ENCODE data around the gene TREML2.
"Not testable (repeated sequence)": the region's sequence is repeated elsewhere in the genome, so short reads cannot be mapped to it uniquely, and the experiment has no call there.

TREML2 gene

GRCh38 chr6:41200901-41201763, at the start of gene TREML2:
Gene TREML2, minus strand, starts transcription at chr6:41201149. Its CDS starts 141 bp downstream, at chr6:41201008.
- no peak within 1 kb of the TSS for H3K27ac ChIP-seq (ENCODE audit: low read length)
- no peaks in the 10 kb centered on the region for H3K27me3 ChIP-seq (ENCODE audit: control insufficient read depth, insufficient read depth, low read length)
- peaks cover 7% of the 10 kb centered on the region for H3K4me1 ChIP-seq (ENCODE audit: control insufficient read depth, low read depth, low read length)
- no peaks in the 10 kb centered on the region for H3K36me3 ChIP-seq (ENCODE audit: control insufficient read depth, low read depth, low read length)
- H3K4me3 ChIP-seq (ENCODE audit: low read length), result no peak within 1 kb of the TSS
- H3K9me3 ChIP-seq (ENCODE audit: control insufficient read depth, low read depth, low read length), result no peaks in the 10 kb centered on the region
- H3K9ac ChIP-seq (ENCODE audit: low read length), result no peak within 1 kb of the TSS

GRCh38 chr6:41247882-41248705, 47.1 kb upstream of the TREML2 start:
- Histone ChIP-seq H3K4me1 (ENCODE audit: control insufficient read depth, low read depth, low read length) (no peaks in the 10 kb centered on the region), H3K36me3 (ENCODE audit: control insufficient read depth, low read depth, low read length) (no peaks in the 10 kb centered on the region), H3K9ac (ENCODE audit: low read length) (no peak overlapping the region), H3K9me3 (ENCODE audit: control insufficient read depth, low read depth, low read length) (no peaks in the 10 kb centered on the region), H3K27ac (ENCODE audit: low read length) (no peak overlapping the region), H3K4me3 (ENCODE audit: low read length) (no peak overlapping the region), H3K27me3 (ENCODE audit: control insufficient read depth, insufficient read depth, low read length) (no peaks in the 10 kb centered on the region)

- Histone ChIP-seq H3K36me3 (ENCODE audit: control insufficient read depth, low read depth, low read length) (no peaks in the 10 kb centered on the region), H3K9me3 (ENCODE audit: control insufficient read depth, low read depth, low read length) (no peaks in the 10 kb centered on the region), H3K4me1 (ENCODE audit: control insufficient read depth, low read depth, low read length) (no peaks in the 10 kb centered on the region), H3K27me3 (ENCODE audit: control insufficient read depth, insufficient read depth, low read length) (no peaks in the 10 kb centered on the region), H3K27ac (ENCODE audit: low read length) (no peak overlapping the region), H3K4me3 (ENCODE audit: low read length) (no peak overlapping the region), H3K9ac (ENCODE audit: low read length) (no peak overlapping the region)
Measured at GRCh38 chr6:41247288-41247865, 46.4 kb upstream of the TREML2 start.

GRCh38 chr6:41246529-41246928, 45.6 kb upstream of the TREML2 start:
- H3K4me1 ChIP-seq (ENCODE audit: control insufficient read depth, low read depth, low read length); H3K27me3 ChIP-seq (ENCODE audit: control insufficient read depth, insufficient read depth, low read length); H3K9me3 ChIP-seq (ENCODE audit: control insufficient read depth, low read depth, low read length); H3K4me3 ChIP-seq (ENCODE audit: low read length); H3K9ac ChIP-seq (ENCODE audit: low read length); H3K36me3 ChIP-seq (ENCODE audit: control insufficient read depth, low read depth, low read length); H3K27ac ChIP-seq (ENCODE audit: low read length): not testable (repeated sequence)

- H3K4me3 ChIP-seq (ENCODE audit: low read length), result peak overlapping the region; percentile 65
Measured at GRCh38 chr6:41239467-41240159, 38.7 kb upstream of the TREML2 start.

GRCh38 chr6:41237128-41237527, 36.2 kb upstream of the TREML2 start:
- Histone ChIP-seq H3K9me3 (ENCODE audit: control insufficient read depth, low read depth, low read length) (no peaks in the 10 kb centered on the region), H3K4me3 (ENCODE audit: low read length) (no peak overlapping the region), H3K27ac (ENCODE audit: low read length) (no peak overlapping the region), H3K36me3 (ENCODE audit: control insufficient read depth, low read depth, low read length) (no peaks in the 10 kb centered on the region), H3K27me3 (ENCODE audit: control insufficient read depth, insufficient read depth, low read length) (peaks cover 13% of the 10 kb centered on the region), H3K9ac (ENCODE audit: low read length) (no peak overlapping the region), H3K4me1 (ENCODE audit: control insufficient read depth, low read depth, low read length) (no peaks in the 10 kb centered on the region)

More at GRCh38 chr6:41239467-41240159, 38.7 kb upstream of the TREML2 start:
- no peaks in the 10 kb centered on the region for H3K36me3 ChIP-seq (ENCODE audit: control insufficient read depth, low read depth, low read length)
- no peaks in the 10 kb centered on the region for H3K4me1 ChIP-seq (ENCODE audit: control insufficient read depth, low read depth, low read length)
- H3K27ac ChIP-seq (ENCODE audit: low read length), result no peak overlapping the region
- H3K9ac ChIP-seq (ENCODE audit: low read length), result no peak overlapping the region
- H3K9me3 ChIP-seq (ENCODE audit: control insufficient read depth, low read depth, low read length), result no peaks in the 10 kb centered on the region
- peaks cover 13% of the 10 kb centered on the region for H3K27me3 ChIP-seq (ENCODE audit: control insufficient read depth, insufficient read depth, low read length)

- Histone ChIP-seq H3K27me3 (ENCODE audit: control insufficient read depth, insufficient read depth, low read length) (peaks cover 13% of the 10 kb centered on the region), H3K27ac (ENCODE audit: low read length) (no peak overlapping the region), H3K4me1 (ENCODE audit: control insufficient read depth, low read depth, low read length) (no peaks in the 10 kb centered on the region), H3K36me3 (ENCODE audit: control insufficient read depth, low read depth, low read length) (no peaks in the 10 kb centered on the region), H3K4me3 (ENCODE audit: low read length) (no peak overlapping the region), H3K9ac (ENCODE audit: low read length) (no peak overlapping the region), H3K9me3 (ENCODE audit: control insufficient read depth, low read depth, low read length) (no peaks in the 10 kb centered on the region)
Measured at GRCh38 chr6:41236276-41236675, 35.3 kb upstream of the TREML2 start.

GRCh38 chr6:41232667-41233066, 31.7 kb upstream of the TREML2 start:
- H3K9ac ChIP-seq (ENCODE audit: low read length), result no peak overlapping the region
- no peaks in the 10 kb centered on the region for H3K36me3 ChIP-seq (ENCODE audit: control insufficient read depth, low read depth, low read length)
- no peak overlapping the region for H3K27ac ChIP-seq (ENCODE audit: low read length)
- H3K27me3 ChIP-seq (ENCODE audit: control insufficient read depth, insufficient read depth, low read length), result no peaks in the 10 kb centered on the region
- no peaks in the 10 kb centered on the region for H3K9me3 ChIP-seq (ENCODE audit: control insufficient read depth, low read depth, low read length)
- H3K4me3 ChIP-seq (ENCODE audit: low read length), result no peak overlapping the region
- H3K4me1 ChIP-seq (ENCODE audit: control insufficient read depth, low read depth, low read length), result peaks cover 3% of the 10 kb centered on the region

- Histone ChIP-seq H3K36me3 (ENCODE audit: control insufficient read depth, low read depth, low read length) (no peaks in the 10 kb centered on the region), H3K27me3 (ENCODE audit: control insufficient read depth, insufficient read depth, low read length) (no peaks in the 10 kb centered on the region), H3K4me3 (ENCODE audit: low read length) (no peak overlapping the region), H3K27ac (ENCODE audit: low read length) (no peak overlapping the region), H3K9me3 (ENCODE audit: control insufficient read depth, low read depth, low read length) (no peaks in the 10 kb centered on the region), H3K4me1 (ENCODE audit: control insufficient read depth, low read depth, low read length) (peaks cover 3% of the 10 kb centered on the region), H3K9ac (ENCODE audit: low read length) (no peak overlapping the region)
Measured at GRCh38 chr6:41231246-41231645, 30.3 kb upstream of the TREML2 start.

- H3K27me3 ChIP-seq (ENCODE audit: control insufficient read depth, insufficient read depth, low read length), result no peaks in the 10 kb centered on the region
- H3K9me3 ChIP-seq (ENCODE audit: control insufficient read depth, low read depth, low read length), result no peaks in the 10 kb centered on the region
- no peak overlapping the region for H3K9ac ChIP-seq (ENCODE audit: low read length)
- peaks cover 3% of the 10 kb centered on the region for H3K4me1 ChIP-seq (ENCODE audit: control insufficient read depth, low read depth, low read length)
- no peak overlapping the region for H3K27ac ChIP-seq (ENCODE audit: low read length)
- no peaks in the 10 kb centered on the region for H3K36me3 ChIP-seq (ENCODE audit: control insufficient read depth, low read depth, low read length)
- no peak overlapping the region for H3K4me3 ChIP-seq (ENCODE audit: low read length)
Measured at GRCh38 chr6:41229721-41230120, 28.8 kb upstream of the TREML2 start.

GRCh38 chr6:41228616-41229015, 27.7 kb upstream of the TREML2 start:
- Histone ChIP-seq H3K4me1 (ENCODE audit: control insufficient read depth, low read depth, low read length) (peaks cover 3% of the 10 kb centered on the region), H3K27me3 (ENCODE audit: control insufficient read depth, insufficient read depth, low read length) (no peaks in the 10 kb centered on the region), H3K9me3 (ENCODE audit: control insufficient read depth, low read depth, low read length) (no peaks in the 10 kb centered on the region), H3K36me3 (ENCODE audit: control insufficient read depth, low read depth, low read length) (no peaks in the 10 kb centered on the region), H3K4me3 (ENCODE audit: low read length) (no peak overlapping the region), H3K27ac (ENCODE audit: low read length) (no peak overlapping the region), H3K9ac (ENCODE audit: low read length) (no peak overlapping the region)

Measured in iPS-18a (cell line).